Osteocyte (in vitro differentiated cells): ENCODE results near the gene CAPN13. TPM values are rescaled to one million over a fixed set of nuclear protein-coding genes. Genes with fewer than 3 reads are reported as not detected.
A peak's percentile ranks its signal among the peaks of the same experiment; 100 is the strongest.
"Not testable (repeated sequence)": the region's sequence is repeated elsewhere in the genome, so short reads cannot be mapped to it uniquely, and the experiment has no call there.

Experiments
- DNase-seq: peaks from one replicate; pipeline ENCODE4 v3.0.0; 2021; ENCODE audit warnings: mixed read lengths; ENCODE audit not compliant: unreplicated experiment; ENCODE audit errors: extremely low spot score
- H3K27ac Mint-ChIP-seq: one replicate; pipeline ENCODE4 v1.8.0; 2021; ENCODE audit warnings: mild to moderate bottlenecking, mixed read lengths; ENCODE audit not compliant: unreplicated experiment
- H3K27me3 Mint-ChIP-seq: one replicate; pipeline ENCODE4 v1.8.0; 2021; ENCODE audit warnings: mixed read lengths; ENCODE audit not compliant: unreplicated experiment
- H3K36me3 Mint-ChIP-seq: one replicate; pipeline ENCODE4 v1.8.0; 2021; ENCODE audit warnings: mixed read lengths; ENCODE audit not compliant: unreplicated experiment
- H3K4me1 Mint-ChIP-seq: one replicate; pipeline ENCODE4 v1.8.0; 2021; ENCODE audit warnings: mixed read lengths; ENCODE audit not compliant: unreplicated experiment
- H3K4me3 Mint-ChIP-seq: one replicate; pipeline ENCODE4 v1.8.0; 2021; ENCODE audit warnings: mild to moderate bottlenecking, moderate library complexity, mixed read lengths; ENCODE audit not compliant: unreplicated experiment
- H3K9me3 Mint-ChIP-seq: one replicate; pipeline ENCODE4 v1.8.0; 2021; ENCODE audit warnings: mixed read lengths; ENCODE audit not compliant: unreplicated experiment
- CTCF ChIP-seq: fragments of 200-600 bp; sonication (generic); IDR thresholded peaks from 2 replicates; pipeline ENCODE4 v1.5.0; 2021; ENCODE audit warnings: antibody characterized with exemption, mild to moderate bottlenecking, moderate library complexity
- total RNA-seq: library from RNA; stranded (reverse); gene quantifications from 2 replicates; pipeline ENCODE4 v1.2.1, GENCODE V29; 2021

CAPN13 gene
- total RNA-seq, 1 donor from 2014 or later, result not detected

- Mint-ChIP-seq H3K9me3 (peaks cover 20% of the 10 kb centered on the region), H3K27me3 (peaks cover 20% of the 10 kb centered on the region)
- not testable (repeated sequence) for H3K4me3 Mint-ChIP-seq, H3K4me1 Mint-ChIP-seq, H3K27ac Mint-ChIP-seq, H3K36me3 Mint-ChIP-seq
- peak; percentile 54 for DNase-seq
- TF ChIP-seq CTCF, result peak; percentile 32
Observed at GRCh38 chr2:30697242-30698103, 109.8 kb downstream of the CAPN13 start.

- DNase-seq, result peak; percentile 72
- Mint-ChIP-seq H3K4me1 (peaks cover 3% of the 10 kb centered on the region), H3K36me3 (no peaks in the 10 kb centered on the region), H3K27me3 (peaks cover 20% of the 10 kb centered on the region), H3K9me3 (peaks cover 7% of the 10 kb centered on the region), H3K4me3 (no peak overlapping the region), H3K27ac (no peak overlapping the region)
- no peak for TF ChIP-seq CTCF
Observed at GRCh38 chr2:30695749-30696148, 111.5 kb downstream of the CAPN13 start.

GRCh38 chr2:30694286-30695055 lies 112.8 kb downstream of the CAPN13 start:
- peaks cover 20% of the 10 kb centered on the region for H3K27me3 Mint-ChIP-seq
- peaks cover 5% of the 10 kb centered on the region for H3K4me1 Mint-ChIP-seq
- no peaks in the 10 kb centered on the region for H3K36me3 Mint-ChIP-seq
- TF ChIP-seq CTCF, result no peak
- H3K27ac Mint-ChIP-seq, result no peak overlapping the region
- H3K4me3 Mint-ChIP-seq, result no peak overlapping the region
- peaks cover 5% of the 10 kb centered on the region for H3K9me3 Mint-ChIP-seq
- DNase-seq, result peak; percentile 32

GRCh38 chr2:30693821-30694281 lies 113.4 kb downstream of the CAPN13 start:
- H3K4me3 Mint-ChIP-seq, result no peak overlapping the region
- peak; percentile 67 for DNase-seq
- H3K4me1 Mint-ChIP-seq, result peaks cover 5% of the 10 kb centered on the region
- H3K27me3 Mint-ChIP-seq, result peaks cover 20% of the 10 kb centered on the region
- H3K9me3 Mint-ChIP-seq, result peaks cover 5% of the 10 kb centered on the region
- no peak for TF ChIP-seq CTCF
- no peak overlapping the region for H3K27ac Mint-ChIP-seq
- no peaks in the 10 kb centered on the region for H3K36me3 Mint-ChIP-seq

GRCh38 chr2:30692829-30693275 lies 114.4 kb downstream of the CAPN13 start:
- Mint-ChIP-seq H3K9me3 (peaks cover 4% of the 10 kb centered on the region), H3K36me3 (no peaks in the 10 kb centered on the region), H3K4me3 (no peak overlapping the region), H3K27ac (no peak overlapping the region), H3K27me3 (peaks cover 20% of the 10 kb centered on the region), H3K4me1 (peaks cover 5% of the 10 kb centered on the region)
- TF ChIP-seq CTCF, result no peak
- peak; percentile 42 for DNase-seq
